Lower leg skin (tissue), 3 donors: ENCODE results near the gene CREBRF.

Source experiments
- POLR2A ChIP-seq, 2 donors: fragments of 450-650 bp; IDR thresholded peaks; one replicate each; pipeline ENCODE4 v1.6.1; 2016 to 2017; ENCODE audit warnings: antibody characterized with exemption in 2 of 2, mild to moderate bottlenecking in 1 of 2, moderate library complexity in 1 of 2
- TF ChIP-seq, protein P1 (sequence below), 3 donors: fragments of 450-650 bp; IDR thresholded peaks; one replicate each; pipeline ENCODE4 v1.5.1; 2016; ENCODE audit warnings: antibody characterized with exemption in 3 of 3, mild to moderate bottlenecking in 3 of 3, moderate library complexity in 2 of 3

GRCh38 chr5:173047838-173048105 lies 8.4 kb upstream of the CREBRF start:
- TF ChIP-seq, protein P1, sequence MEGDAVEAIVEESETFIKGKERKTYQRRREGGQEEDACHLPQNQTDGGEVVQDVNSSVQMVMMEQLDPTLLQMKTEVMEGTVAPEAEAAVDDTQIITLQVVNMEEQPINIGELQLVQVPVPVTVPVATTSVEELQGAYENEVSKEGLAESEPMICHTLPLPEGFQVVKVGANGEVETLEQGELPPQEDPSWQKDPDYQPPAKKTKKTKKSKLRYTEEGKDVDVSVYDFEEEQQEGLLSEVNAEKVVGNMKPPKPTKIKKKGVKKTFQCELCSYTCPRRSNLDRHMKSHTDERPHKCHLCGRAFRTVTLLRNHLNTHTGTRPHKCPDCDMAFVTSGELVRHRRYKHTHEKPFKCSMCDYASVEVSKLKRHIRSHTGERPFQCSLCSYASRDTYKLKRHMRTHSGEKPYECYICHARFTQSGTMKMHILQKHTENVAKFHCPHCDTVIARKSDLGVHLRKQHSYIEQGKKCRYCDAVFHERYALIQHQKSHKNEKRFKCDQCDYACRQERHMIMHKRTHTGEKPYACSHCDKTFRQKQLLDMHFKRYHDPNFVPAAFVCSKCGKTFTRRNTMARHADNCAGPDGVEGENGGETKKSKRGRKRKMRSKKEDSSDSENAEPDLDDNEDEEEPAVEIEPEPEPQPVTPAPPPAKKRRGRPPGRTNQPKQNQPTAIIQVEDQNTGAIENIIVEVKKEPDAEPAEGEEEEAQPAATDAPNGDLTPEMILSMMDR (IDR thresholded peaks at IDR 0.05) = no peak
- TF ChIP-seq POLR2A (IDR thresholded peaks at IDR 0.05) = no peak
